HG03354 (cell line): ENCODE data around the gene NAP1L1.

ENCODE experiments used
- ATAC-seq: cut with Tn5 transposase; IDR thresholded peaks from one replicate; pipeline ENCODE4 v1.9.1; 2021; ENCODE audit warnings: mild to moderate bottlenecking; ENCODE audit not compliant: unreplicated experiment, poor library complexity, severe bottlenecking

The NAP1L1 gene

DNA sequence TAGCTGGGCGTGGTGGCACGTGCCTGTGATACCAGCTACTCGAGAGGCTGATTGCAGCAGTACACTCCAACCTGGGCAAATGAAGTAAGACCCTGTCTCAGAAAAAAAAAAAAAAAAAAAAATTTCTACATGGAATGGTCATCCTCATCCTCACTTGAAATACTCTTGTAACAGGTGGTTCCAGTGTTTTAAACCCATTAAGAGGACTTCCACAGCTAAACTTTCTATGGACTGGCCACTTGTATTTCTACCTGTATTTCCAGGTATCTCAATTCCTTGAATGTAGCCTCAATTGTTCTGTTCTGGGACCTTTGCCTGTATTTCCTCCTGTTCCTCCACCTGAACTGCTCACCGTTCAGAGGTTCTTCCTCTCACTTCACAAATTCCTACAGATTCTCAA, 41.1 kb downstream of the NAP1L1 start:
- ATAC-seq = no peak

DNA sequence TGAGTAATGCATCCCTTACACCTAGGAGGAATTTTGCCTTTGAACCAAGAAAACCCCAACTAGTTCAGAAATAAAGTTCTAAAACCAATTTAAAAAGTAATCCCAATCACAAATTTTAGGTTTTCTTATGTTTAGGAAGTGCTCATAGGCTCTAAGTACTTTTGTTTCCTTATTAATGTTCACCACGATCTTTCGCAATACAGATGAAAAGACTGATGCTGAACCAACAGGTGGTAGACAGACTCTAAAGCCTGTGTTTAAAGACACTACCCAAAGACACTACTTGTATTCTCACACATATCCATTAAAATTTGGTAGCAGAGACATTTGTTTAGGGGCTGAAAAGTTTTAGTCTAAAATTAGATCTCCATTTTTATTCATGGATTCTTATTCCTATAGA, 42.3 kb downstream of the NAP1L1 start:
- ATAC-seq = no peak

DNA sequence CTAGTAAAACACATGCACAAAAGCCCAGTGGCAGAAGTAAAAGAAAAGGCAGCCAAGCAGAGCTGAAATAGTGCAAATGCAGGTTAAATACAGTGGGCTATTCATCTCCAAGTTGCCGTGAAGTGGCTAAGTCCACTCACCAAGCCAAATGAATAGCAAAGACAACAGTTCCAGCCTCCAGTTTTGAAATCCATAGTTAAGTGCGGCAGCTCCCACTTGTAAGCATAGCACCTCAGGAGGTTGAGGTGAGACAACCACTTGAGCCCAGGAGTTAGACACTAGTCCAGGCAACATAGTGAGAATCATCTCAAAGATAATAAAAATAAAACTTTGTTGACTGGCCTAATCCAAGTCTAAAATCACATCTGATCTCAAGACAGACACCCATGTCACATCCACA, 43.1 kb downstream of the NAP1L1 start:
- ATAC-seq = no peak

DNA sequence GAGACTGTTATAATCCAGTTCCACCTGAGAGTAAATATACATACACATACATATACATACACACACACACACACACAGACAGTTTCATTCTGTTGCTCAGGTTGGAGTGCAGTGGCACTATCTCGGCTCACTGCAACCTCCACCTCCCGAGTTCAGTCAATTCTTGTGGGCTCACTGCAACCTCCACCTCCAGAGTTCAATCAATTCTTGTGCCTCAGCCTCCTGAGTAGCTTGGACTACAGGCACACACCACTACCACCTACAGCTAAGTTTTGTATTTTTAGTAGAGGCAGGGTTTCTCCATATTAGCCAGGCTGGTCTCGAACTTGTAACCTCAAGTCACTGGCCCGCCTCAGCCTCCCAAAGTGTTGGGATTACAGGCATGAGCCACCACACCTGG, 44.0 kb downstream of the NAP1L1 start:
- no peak for ATAC-seq

DNA sequence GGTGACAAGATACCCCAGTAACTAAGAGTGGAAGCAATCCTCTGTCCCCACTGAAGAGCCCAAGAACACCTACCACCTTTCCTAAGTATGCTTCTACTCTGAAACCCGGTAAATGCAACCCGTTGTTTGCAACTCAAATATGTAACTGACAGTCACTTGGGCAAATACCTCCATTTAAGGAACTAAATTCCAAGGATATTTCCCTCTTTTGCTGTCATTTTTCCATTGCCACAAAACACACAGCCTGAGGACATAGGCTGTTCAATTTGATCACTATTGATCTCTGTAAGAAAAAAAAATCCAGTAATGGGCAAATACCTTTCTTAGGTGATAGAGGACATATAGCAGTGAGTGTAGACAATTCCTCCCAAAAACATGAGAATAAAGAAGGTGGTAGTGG, 46.3 kb downstream of the NAP1L1 start:
- ATAC-seq = no peak

DNA sequence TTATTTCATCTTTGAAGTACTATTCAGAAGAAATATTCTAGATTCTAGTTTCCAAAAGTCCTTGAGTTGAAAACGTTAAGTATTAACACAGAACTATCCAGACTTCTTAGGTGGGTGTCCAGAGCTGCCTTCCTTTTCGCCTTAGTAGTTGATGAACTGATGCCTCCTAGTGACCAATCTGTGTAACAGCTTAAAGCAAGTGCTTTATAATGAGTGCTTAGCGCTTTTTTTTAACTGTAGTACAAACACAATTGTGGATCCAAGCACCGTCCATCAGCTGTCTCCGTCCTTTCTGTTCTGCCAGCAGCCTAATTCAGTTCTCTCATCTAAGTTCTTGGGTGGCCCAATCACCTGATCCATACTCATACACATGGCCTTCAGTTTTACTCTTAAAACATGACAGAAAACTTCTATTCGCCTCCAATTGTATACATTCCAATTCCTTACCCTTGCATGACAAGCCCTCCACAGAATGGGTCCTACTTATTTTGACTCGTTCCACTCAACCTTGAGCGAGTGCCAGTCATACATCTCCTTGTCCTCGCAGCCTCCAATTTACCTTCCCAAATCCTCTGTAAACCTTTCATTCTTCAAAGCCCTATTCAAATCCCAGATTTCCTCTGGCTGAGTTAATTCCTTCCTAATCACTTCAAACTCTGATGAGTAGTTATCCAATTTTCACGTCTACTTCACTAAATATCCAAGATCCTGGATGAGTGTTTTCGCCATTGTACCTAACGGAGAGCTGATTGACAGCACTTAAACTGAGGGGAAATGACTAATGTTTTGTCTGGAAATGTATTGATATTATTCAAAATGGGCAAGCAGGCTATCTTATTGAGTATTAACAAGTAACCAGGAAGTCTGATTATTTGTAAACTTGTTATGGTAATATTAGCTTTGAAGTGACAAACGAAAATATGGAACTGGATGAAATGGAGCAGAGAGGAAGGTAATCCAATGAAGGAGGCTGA, 47.1 kb downstream of the NAP1L1 start:
- peak; percentile 73 for ATAC-seq

DNA sequence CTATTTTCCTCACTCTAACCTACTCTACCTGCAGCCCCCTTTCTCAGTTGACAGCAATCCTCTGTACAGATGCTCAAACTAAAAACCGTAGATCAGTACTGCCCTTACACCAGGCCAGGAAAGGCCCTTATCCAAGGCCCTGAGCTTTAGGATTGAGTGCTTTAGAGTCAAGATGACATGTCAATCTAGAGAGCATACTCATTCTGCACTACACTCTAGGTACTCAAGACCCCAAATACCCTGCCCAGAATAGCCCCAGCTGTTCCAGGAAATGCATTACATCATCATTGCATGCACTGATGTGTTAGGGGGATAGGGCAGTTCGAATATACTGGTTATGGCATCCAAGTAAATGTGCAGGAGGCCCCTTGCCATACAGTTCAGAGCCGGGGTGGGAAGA, 49.4 kb downstream of the NAP1L1 start:
- ATAC-seq = no peak

DNA sequence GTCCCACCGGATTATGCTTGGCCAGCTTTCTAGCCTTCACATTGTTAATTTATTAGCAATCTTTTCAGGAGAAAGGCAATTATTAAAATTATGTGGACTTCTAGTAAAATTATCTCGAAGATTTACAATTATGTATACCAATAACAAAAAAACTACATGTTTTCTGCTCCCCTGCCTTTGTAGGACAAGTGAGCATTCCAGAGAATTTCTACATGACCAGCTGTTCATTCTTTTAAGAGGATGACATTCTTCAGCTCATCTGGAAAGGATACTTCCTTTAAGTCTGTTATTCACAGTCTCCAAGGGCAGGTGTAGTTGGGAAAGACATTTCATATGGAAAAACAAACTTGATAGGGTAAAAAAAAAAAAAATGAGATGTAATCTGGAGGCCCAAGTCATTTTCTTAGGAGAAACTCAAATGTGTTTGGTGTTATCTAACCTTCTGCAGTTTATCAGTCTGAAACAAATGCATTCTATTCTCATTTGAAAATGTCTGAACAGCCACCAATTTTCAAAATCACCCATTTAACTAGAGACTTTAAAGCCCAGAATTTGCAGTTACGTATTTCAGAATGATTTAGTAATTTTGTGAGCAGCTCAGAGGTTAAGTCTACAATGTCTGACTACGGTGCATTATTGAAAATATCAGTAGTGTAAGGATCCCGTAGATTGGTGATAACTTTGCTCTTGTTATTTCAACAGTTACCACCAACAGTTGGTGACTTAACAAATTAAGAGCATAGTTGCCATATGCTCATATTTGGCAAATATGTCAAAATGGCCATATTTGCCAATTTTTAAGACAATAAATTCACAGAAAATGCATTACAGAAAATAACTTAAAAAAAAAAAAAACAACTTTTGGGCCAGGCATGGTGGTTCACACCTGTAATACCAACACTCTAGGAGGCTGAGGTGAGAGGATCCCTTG, 51.1 kb downstream of the NAP1L1 start:
- no peak for ATAC-seq

DNA sequence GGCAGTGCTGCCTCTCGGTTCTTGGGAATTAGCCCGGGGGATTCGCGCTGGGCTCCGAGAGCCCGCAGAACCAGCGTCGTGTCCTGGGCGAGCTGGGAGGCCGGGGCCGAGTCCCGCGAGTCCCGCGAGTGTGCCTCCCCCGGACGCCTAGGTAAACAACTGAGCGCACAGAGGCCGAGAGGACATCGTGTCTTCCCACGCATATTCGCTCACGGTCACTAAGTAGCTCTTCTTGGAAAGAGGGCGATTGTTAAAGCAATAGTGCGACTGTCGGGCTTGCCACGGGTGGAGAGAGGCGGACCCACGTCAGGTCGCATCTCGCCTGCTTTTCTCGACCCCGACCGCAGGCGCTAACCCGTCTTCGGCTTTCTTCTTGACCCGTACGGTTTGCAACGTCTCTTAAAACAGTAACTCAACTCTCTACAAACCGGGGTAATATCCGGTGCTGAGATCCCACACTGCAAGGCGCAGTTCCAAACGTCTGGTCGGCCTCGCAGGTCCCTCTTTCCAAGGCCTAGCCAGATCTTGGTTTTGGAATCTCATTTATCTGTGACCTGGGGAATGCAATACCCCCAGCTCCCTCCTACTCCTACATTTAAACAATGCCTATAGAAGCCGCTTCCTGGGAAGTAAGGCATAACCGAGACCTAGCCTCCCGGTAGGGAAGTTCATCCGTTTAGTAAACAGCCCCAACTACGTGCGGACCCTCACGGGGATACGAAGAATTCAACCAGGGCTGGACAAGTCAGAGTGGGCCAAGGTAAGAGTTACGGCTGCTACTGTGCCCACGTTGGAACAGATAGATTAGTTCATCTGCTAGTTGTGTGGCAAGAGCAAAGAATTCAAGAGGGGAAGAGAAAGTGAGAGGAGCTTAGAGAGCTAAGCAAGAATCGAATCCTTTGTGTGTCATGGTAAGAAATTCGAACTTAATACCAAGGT, 52.2 kb downstream of the NAP1L1 start:
- peak; percentile 33 for ATAC-seq

DNA sequence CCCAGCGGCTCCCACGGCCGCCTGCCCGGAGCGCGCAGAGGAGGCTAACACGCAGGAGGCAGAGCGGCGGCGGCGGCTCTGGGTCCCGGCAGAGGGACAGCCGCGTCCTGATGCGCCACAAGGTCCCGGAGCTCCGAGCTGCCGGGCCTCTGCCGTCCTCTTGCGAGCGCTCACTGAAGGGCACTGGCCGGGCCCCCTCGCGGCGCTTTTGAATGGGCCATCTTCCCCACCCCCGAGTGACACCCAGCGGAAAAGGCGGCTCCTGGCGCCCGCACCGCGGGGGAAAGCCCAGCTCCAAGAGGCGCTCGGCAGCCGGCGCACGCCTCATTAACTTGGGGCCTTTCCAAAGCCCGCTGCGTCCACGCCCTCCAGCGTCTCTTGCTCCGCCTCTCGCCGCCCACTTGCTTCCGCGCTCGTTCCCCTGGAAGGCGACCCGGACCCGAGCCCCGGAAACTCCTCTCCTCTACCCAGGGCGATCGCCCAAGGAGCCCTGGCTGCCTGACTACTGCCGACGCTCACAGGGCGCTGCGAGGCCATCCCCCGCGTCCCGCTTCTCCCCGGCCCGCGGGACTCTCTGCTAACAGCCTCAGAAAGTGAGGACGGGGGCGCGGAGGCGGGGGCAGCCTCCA, 53.0 kb downstream of the NAP1L1 start, which contains the start of gene PHLDA1:
Gene PHLDA1, minus strand, starts transcription at position 363 of the 629 bp plus-strand sequence.
- peak; percentile 79 for ATAC-seq

DNA sequence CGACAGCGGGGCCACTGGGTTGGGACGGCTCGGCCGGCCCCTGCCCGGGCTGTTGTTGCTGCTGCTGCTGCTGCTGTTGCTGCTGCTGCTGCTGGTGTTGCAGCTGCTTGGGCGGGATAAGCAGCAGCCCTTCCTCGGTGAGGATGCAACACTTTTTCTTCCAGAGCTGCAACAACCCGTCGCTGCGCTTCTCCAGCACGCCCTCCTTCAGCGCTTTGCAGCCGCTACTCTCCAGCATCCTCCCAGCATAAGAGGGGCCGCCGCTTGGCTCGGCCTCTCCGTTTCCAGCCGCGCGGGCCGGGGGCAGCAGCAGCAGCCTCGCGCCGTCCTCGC, 53.4 kb downstream of the NAP1L1 start:
- peak; percentile 14 for ATAC-seq

DNA sequence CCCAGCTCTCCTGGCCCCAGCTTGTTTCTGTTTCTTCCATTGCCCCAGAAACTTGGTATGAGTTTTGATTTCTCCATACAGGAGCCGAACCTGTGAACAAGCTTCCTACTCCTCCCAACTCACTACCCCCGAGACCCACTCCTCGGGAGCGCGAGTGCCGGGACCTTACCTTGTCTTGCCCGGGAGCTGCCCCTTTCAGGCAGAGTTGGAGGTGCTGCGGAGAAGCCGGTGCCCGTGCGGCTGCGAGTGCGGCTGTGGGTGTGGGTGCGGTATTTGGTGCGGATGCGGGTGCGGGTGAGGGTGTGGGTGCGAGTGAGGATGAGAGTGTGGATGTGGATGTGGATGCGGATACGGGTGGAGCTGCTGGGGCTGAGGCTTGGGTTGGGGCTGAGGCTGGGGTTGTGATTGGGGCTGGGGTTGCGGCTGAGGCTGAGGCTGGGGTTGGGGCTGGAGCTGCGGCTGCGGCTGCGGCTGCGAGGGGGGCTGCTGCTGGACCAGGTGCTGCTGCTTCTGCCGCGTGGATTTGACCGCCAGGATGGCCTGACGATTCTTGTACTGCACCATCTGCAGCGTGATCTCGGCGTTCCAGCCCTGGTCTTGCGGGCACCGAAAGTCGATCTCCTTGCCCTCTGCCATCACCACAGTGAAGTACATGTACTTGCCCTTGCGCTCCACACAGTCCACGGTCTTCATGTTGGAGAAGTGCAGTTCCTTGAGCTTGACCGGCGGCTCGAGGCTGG, 54.0 kb downstream of the NAP1L1 start:
- no peak for ATAC-seq

DNA sequence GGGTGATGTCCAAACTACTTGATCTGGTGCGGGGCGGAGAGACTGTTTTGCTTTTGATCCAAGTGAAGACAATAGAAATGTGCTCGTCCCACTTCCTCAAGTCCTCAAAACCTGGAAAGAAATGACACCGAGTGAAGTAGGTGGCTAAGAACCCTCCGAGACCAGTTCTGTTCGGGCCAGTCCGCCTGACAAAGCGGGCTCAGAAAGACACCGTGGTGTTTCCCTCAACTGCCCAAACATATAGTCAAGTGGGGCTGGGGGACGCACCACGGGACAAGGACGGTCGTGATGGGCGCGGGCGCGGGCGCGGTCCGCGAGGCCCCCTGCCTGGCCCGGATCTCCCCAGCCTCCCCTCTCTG, 54.5 kb downstream of the NAP1L1 start:
- no peak for ATAC-seq

DNA sequence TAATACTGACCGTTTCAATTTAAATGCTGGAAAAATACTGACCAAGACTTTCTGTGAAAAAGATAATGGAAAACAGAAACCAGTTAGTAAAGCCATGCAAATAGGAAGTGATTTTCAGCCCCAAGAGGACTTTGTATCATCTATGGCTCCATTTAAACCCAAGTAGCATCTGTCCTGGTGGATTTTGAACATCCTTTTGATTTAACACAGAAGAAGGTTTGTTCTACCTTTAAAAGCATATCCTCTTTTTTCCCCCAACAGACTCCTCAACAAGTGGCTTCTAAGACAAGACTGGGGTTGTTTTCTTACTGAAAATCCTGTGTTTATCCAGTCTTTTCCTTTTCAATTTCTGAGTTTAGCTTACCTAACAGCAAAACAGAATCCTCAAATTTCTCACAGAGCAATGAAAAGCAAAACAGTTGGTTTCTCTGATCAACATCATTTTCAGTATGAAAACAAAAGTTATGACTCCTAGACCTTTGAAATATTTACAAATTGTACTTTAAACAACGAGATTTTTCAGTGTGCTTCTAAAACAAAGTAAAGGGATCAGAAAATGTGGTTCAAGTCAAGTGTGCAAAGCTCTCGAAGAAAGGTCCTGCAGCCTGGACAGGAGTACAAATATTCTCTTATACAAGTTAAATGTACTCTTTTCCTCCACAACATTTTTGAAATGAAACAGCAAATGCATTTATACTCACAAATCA, 55.8 kb downstream of the NAP1L1 start:
- ATAC-seq = no peak

DNA sequence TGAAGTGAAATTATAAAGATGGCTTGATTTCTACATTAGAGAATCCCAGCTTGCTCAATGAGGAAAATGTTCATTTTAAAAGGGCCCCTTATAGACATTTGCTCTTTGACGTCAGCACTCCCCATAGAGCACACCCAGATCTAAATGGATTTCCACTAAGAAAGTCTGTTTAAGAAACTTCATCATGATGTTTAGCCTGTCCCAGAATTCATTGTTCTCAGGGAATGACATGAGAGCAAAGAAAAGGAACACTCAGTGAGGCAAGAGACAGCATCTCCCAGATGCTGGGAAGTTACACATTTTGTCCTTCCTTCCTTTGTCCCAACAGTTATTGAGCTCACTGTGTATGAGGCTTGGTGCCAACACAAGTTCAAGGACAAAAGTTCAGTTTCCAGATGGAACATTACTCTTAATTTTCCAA, 57.8 kb downstream of the NAP1L1 start:
- ATAC-seq = no peak

DNA sequence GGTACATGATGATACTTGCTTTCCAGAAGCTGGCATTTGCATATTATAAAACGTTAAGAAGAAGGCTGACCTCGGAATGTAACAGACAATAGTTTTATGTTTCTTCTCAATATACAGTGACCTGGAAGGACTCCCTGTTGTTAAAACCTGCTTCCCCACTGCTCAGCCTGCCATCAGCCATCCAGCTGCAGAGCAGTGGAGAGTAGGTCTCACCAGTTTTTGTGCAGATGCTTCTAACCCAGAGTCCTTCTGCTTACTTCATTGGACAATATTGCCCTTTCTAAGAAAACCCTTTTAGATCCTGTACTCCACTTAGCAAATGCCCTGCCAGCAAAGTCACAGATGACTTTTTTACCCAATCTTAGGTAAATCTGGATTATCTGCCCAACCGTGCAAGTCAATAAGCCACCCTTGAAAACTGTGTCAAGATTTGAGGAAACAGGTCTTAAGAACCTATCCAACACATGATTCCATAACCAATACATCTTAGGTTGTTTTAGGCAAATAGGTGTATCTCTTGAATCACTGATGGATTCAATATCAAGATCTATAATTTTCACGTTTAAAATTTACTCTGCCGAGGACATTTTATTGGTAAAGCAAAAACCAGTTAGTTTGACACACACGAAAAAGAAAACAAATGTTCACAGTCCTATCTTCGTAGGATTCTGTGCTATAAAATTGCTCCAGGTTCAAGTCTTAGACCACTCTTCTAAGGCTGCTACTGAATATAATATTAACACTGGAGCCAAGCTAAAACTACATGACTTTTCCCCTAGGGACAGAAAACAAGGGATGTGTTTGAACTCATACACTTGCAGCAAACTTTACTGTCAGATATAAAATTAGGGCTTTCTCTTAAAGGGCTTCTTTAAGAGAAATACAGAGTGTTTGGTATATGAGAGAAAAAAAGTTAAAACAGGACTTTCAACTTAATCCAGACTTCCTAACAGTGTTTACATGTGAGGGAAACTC, 58.6 kb downstream of the NAP1L1 start:
- no peak for ATAC-seq
